GM06990 (cell line): ENCODE data around the gene GALM.
A peak's percentile ranks its signal among the peaks of the same experiment; 100 is the strongest.

Source experiments
- DNase-seq: peaks from one replicate; pipeline ENCODE4 v3.0.0-alpha.2; 2011; ENCODE audit not compliant: insufficient read length; ENCODE audit errors: extremely low read depth
- H3K27me3 ChIP-seq: replicated peaks from 2 replicates; pipeline ENCODE4 v1.6.0; 2011; ENCODE audit warnings: low read length; ENCODE audit not compliant: control insufficient read depth, insufficient read depth
- H3K36me3 ChIP-seq: 2 replicates; pipeline ENCODE4 v1.5.1; 2011; ENCODE audit warnings: low read length; ENCODE audit not compliant: control insufficient read depth, insufficient read depth
- H3K4me3 ChIP-seq: replicated peaks from 2 replicates; pipeline ENCODE4 v1.5.1; 2011; ENCODE audit warnings: low read depth, mild to moderate bottlenecking, control low read depth, low read length
- TF ChIP-seq, protein P1 (sequence below): IDR thresholded peaks from 2 replicates; pipeline ENCODE4 v1.5.1; 2011; ENCODE audit warnings: low read length, control low read depth, mild to moderate bottlenecking, inconsistent platforms; ENCODE audit not compliant: insufficient read depth, poor library complexity, severe bottlenecking

Gene GALM

GRCh38 chr2:38665854-38666555 is at the start of gene GALM:
TSS of gene GALM (plus strand) at chr2:38666114. CDS start at chr2:38666162, 48 bp downstream.
- H3K4me3 ChIP-seq: peak within 1 kb of the TSS; percentile 59
- H3K36me3 ChIP-seq: no peaks in the 10 kb centered on the region
- TF ChIP-seq, protein P1, sequence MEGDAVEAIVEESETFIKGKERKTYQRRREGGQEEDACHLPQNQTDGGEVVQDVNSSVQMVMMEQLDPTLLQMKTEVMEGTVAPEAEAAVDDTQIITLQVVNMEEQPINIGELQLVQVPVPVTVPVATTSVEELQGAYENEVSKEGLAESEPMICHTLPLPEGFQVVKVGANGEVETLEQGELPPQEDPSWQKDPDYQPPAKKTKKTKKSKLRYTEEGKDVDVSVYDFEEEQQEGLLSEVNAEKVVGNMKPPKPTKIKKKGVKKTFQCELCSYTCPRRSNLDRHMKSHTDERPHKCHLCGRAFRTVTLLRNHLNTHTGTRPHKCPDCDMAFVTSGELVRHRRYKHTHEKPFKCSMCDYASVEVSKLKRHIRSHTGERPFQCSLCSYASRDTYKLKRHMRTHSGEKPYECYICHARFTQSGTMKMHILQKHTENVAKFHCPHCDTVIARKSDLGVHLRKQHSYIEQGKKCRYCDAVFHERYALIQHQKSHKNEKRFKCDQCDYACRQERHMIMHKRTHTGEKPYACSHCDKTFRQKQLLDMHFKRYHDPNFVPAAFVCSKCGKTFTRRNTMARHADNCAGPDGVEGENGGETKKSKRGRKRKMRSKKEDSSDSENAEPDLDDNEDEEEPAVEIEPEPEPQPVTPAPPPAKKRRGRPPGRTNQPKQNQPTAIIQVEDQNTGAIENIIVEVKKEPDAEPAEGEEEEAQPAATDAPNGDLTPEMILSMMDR: no peak
- DNase-seq: peak; percentile 38
- no peaks in the 10 kb centered on the region for H3K27me3 ChIP-seq

- TF ChIP-seq, protein P1: no peak
Observed at GRCh38 chr2:38617301-38617700, 48.6 kb upstream of the GALM start.

GRCh38 chr2:38619458-38620164 is 46.3 kb upstream of the GALM start:
- TF ChIP-seq, protein P1: no peak
- no peak for DNase-seq
- Histone ChIP-seq H3K4me3 (no peak overlapping the region), H3K27me3 (no peaks in the 10 kb centered on the region), H3K36me3 (no peaks in the 10 kb centered on the region)

More at GRCh38 chr2:38617301-38617700, 48.6 kb upstream of the GALM start:
- no peak overlapping the region for H3K4me3 ChIP-seq
- no peaks in the 10 kb centered on the region for H3K27me3 ChIP-seq
- no peak for DNase-seq
- H3K36me3 ChIP-seq: no peaks in the 10 kb centered on the region

DNA sequence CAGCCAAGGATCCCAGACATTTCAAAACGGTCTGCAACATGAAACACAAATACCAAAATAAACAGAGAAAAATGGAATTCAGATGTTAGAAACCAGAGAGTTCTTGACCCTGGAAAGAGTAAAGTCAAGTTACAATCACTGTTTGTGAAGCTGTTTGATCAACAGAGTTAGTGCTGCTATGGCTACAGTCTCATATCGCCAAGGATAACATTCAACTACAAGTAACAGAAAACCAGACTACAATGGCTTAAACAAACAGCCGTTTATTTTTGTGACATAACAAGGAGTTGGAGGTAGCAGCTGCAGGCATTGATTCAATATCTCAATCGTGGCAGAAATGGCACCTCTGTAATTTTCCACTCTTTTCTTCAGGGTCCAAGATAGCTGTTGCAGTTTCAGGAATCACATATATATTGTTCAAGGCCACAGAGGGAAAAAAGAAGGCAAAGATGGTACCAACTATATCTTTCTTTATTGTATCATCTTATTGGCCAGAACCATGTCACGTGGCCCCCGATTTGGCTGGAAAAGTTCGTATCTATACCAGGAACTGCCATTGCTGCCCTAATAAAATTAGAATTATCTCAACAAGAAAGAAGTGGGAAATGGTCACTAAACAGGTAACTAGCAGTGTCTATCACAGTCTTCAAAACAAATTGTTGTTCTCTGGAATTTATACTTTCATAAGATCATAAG is 45.5 kb upstream of the GALM start:
- TF ChIP-seq, protein P1: no peak
- no peak for DNase-seq
- Histone ChIP-seq H3K27me3 (no peaks in the 10 kb centered on the region), H3K4me3 (no peak overlapping the region), H3K36me3 (no peaks in the 10 kb centered on the region)

DNA sequence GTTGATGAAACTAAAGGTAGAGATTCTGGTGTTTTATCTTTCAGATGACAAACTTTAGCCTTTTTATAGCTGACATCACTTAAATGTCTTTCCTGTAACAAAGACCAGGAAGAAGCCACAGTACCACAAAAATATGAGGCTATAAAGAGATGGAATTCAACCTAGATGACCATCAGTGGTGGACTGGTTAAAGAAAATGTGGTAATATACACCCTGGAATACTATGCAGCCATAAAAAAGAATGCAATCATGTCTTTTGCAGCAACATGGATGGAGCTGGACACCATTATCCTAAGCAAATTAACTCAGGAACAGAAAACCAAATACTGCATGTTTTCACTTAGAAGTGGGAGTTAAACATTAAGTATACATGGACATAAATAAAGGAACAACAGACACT is 44.9 kb upstream of the GALM start:
- Histone ChIP-seq H3K27me3 (no peaks in the 10 kb centered on the region), H3K4me3 (no peak overlapping the region), H3K36me3 (no peaks in the 10 kb centered on the region)
- TF ChIP-seq, protein P1: no peak
- no peak for DNase-seq
